Measurements from ENCODE around the gene CYP2C19. TPM values are rescaled to one million over a fixed set of nuclear protein-coding genes. Genes with fewer than 3 reads are reported as not detected.
"Not testable (repeated sequence)": the region's sequence is repeated elsewhere in the genome, so short reads cannot be mapped to it uniquely, and the experiment has no call there.

The CYP2C19 gene
- total RNA-seq, 1 donor from 2014 or later: not detected

DNA sequence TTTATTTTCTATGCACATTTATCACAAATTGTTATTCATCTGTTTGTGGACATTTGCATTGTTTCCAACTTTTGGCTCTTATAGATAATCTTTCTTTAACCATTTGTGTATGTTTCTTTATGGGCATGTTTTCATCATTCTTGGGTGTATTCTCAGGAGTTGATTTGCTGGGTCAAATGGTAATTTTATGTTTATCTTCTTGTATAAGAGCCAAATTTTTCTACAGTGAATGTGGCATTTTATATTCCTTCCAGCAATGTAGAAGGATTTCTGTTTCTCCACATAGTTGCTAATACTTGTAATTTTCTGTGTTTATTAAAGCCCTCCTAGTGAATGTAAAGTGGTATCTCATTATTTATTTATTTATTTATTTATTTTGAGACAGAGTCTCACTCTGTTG, 21.8 kb downstream of the CYP2C19 start:
- no peaks in the 10 kb centered on the region for H3K36me3 Mint-ChIP-seq (ENCODE audit: insufficient read depth)
- no peak for DNase-seq (ENCODE audit: low spot score, unreplicated experiment)
- TF ChIP-seq, protein P1, sequence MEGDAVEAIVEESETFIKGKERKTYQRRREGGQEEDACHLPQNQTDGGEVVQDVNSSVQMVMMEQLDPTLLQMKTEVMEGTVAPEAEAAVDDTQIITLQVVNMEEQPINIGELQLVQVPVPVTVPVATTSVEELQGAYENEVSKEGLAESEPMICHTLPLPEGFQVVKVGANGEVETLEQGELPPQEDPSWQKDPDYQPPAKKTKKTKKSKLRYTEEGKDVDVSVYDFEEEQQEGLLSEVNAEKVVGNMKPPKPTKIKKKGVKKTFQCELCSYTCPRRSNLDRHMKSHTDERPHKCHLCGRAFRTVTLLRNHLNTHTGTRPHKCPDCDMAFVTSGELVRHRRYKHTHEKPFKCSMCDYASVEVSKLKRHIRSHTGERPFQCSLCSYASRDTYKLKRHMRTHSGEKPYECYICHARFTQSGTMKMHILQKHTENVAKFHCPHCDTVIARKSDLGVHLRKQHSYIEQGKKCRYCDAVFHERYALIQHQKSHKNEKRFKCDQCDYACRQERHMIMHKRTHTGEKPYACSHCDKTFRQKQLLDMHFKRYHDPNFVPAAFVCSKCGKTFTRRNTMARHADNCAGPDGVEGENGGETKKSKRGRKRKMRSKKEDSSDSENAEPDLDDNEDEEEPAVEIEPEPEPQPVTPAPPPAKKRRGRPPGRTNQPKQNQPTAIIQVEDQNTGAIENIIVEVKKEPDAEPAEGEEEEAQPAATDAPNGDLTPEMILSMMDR (IDR thresholded peaks at IDR 0.05; ENCODE audit: unreplicated experiment): no peak
- H3K4me1 Mint-ChIP-seq (ENCODE audit: low read depth): peaks cover 4% of the 10 kb centered on the region
- no peaks in the 10 kb centered on the region for H3K27me3 Mint-ChIP-seq
- H3K27ac Mint-ChIP-seq: no peak overlapping the region
- no peak overlapping the region for H3K4me3 Mint-ChIP-seq (ENCODE audit: low read depth)
- peaks cover 3% of the 10 kb centered on the region for H3K9me3 Mint-ChIP-seq (ENCODE audit: low read depth)

DNA sequence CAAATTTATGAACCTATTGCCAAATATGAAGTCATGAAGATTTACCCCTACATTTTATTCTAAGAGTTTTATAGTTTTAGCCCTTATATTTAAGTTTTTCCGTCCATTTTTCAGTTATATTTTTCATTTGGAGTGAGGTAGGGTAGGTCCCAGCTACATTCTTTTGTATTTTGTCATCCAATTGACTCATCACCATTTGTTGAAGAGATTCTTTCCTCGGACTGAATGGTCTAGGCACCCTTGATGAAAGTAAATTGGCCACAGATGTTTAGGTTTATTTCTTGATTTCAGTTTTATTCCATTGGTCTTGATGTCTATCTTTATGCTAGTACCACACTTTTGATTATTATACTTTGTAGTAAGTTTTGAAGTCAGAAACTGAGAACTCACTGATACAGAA, 22.7 kb downstream of the CYP2C19 start:
- Mint-ChIP-seq H3K36me3 (ENCODE audit: insufficient read depth) (no peaks in the 10 kb centered on the region), H3K4me3 (ENCODE audit: low read depth) (no peak overlapping the region), H3K27me3 (no peaks in the 10 kb centered on the region), H3K9me3 (ENCODE audit: low read depth) (peaks cover 5% of the 10 kb centered on the region), H3K27ac (no peak overlapping the region), H3K4me1 (ENCODE audit: low read depth) (peaks cover 1% of the 10 kb centered on the region)
- TF ChIP-seq, protein P1 (IDR thresholded peaks at IDR 0.05; ENCODE audit: unreplicated experiment): no peak
- DNase-seq (ENCODE audit: low spot score, unreplicated experiment): no peak

DNA sequence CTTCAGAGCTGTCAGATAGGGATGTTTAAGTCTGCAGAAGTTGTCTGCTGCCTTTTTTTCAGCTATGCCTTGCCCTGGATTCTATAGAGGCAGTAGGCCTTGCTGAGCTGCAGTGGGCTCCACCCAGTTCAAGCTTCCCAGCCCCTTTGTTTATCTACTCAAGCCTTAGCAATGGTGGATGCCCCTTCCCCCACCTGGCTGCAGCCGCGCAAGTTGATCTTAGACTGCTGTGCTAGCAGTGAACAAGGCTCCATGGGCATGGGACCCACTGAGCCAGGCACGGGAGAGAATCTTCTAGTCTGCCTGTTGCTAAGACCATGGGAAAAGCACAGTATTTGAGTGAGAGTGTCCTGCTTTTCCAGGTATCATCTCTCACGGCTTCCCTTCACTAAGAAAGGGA, 38.1 kb downstream of the CYP2C19 start:
- not testable (repeated sequence) for H3K27ac Mint-ChIP-seq; H3K4me3 Mint-ChIP-seq (ENCODE audit: low read depth); DNase-seq (ENCODE audit: low spot score, unreplicated experiment); H3K4me1 Mint-ChIP-seq (ENCODE audit: low read depth); H3K36me3 Mint-ChIP-seq (ENCODE audit: insufficient read depth); H3K27me3 Mint-ChIP-seq
- peaks cover 27% of the 10 kb centered on the region for H3K9me3 Mint-ChIP-seq (ENCODE audit: low read depth)

DNA sequence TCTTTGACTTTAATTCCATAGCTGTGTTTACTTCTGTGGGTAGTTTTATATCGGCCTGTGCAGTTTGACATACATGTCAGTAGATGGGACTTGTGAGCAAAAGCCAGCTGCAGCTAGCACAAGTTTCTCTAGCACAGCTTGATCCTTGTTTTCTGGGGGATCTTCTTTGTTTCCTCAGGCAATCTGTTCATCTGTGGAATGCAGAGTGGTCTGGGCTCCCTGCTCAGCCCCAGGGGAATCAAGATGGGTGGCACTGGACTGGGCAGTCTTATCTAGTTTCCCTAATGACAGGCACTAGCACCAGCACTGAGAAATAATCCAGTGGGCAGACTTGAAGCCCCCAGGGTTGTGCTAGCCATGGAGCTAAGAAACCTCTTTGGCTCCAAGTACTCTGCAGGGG, 40.8 kb downstream of the CYP2C19 start:
- Mint-ChIP-seq H3K36me3 (ENCODE audit: insufficient read depth) (peaks cover 1% of the 10 kb centered on the region), H3K4me1 (ENCODE audit: low read depth) (peaks cover 2% of the 10 kb centered on the region), H3K27ac (peak overlapping the region; percentile 58), H3K9me3 (ENCODE audit: low read depth) (peaks cover 13% of the 10 kb centered on the region), H3K27me3 (no peaks in the 10 kb centered on the region), H3K4me3 (ENCODE audit: low read depth) (no peak overlapping the region)
- no peak for DNase-seq (ENCODE audit: low spot score, unreplicated experiment)
- TF ChIP-seq, protein P1 (IDR thresholded peaks at IDR 0.05; ENCODE audit: unreplicated experiment): no peak

DNA sequence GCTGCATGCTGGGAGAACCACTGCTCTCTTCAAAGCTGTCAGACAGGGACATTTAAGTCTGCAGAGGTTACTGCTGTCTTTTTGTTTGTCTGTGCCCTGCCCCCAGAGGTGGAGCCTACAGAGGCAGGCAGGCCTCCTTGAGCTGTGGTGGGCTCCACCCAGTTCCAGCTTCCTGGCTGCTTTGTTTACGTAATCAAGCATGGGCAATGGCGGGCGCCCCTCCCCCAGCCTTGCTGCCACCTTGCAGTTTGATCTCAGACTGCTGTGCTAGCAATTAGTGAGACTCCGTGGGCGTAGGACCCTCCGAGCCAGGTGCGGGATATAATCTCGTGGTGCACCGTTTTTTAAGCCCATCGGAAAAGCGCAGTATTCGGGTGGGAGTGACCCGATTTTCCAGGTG, 67.5 kb downstream of the CYP2C19 start:
- H3K9me3 Mint-ChIP-seq (ENCODE audit: low read depth): peaks cover 27% of the 10 kb centered on the region
- not testable (repeated sequence) for H3K27ac Mint-ChIP-seq; H3K27me3 Mint-ChIP-seq; H3K4me1 Mint-ChIP-seq (ENCODE audit: low read depth); H3K4me3 Mint-ChIP-seq (ENCODE audit: low read depth); H3K36me3 Mint-ChIP-seq (ENCODE audit: insufficient read depth); DNase-seq (ENCODE audit: low spot score, unreplicated experiment)

DNA sequence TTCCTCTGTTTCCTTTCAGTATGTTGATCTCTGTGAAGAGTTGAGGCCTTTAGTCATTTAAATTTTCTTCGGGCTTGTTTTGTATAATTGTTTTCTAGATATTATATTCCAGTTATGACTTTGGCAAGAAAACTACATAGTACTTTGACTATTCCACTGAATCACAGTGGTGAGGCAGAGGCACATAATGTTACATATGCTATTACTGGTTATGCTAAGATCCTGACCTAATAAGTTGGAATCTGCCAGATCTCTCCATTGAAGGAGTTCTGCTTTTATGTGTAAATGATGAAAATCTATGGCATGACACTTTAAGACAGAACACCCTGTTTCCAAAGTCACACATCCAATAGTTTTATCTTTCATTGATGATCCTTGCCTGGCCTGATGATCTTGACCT, 83.7 kb downstream of the CYP2C19 start:
- no peaks in the 10 kb centered on the region for H3K9me3 Mint-ChIP-seq (ENCODE audit: low read depth)

More for the DNA sequence above, 83.7 kb downstream of the CYP2C19 start:
- DNase-seq (ENCODE audit: low spot score, unreplicated experiment): no peak
- H3K27ac Mint-ChIP-seq: no peak overlapping the region
- no peaks in the 10 kb centered on the region for H3K36me3 Mint-ChIP-seq (ENCODE audit: insufficient read depth)
- H3K4me3 Mint-ChIP-seq (ENCODE audit: low read depth): no peak overlapping the region
- peaks cover 2% of the 10 kb centered on the region for H3K4me1 Mint-ChIP-seq (ENCODE audit: low read depth)
- TF ChIP-seq, protein P1 (IDR thresholded peaks at IDR 0.05; ENCODE audit: unreplicated experiment): no peak
- H3K27me3 Mint-ChIP-seq: no peaks in the 10 kb centered on the region
